Prostate gland (tissue), 2 donors: ENCODE results near the gene GUCA2A.

Experiments
- POLR2A ChIP-seq: fragments of 450-650 bp; IDR thresholded peaks from one replicate; pipeline ENCODE4 v1.6.1; 2016; ENCODE audit warnings: antibody characterized with exemption, mild to moderate bottlenecking
- TF ChIP-seq, protein P1 (sequence below), 4 experiments: fragments of 200-600 bp in 2 of 4; fragments of 450-650 bp in 2 of 4; sonication (generic) in 2 of 4; IDR thresholded peaks; 1 replicate in 3 of 4; 2 replicates in 1 of 4; pipeline ENCODE4 v1.5.1; 2016 to 2019; ENCODE audit warnings: antibody characterized with exemption in 4 of 4, mild to moderate bottlenecking in 2 of 4, moderate library complexity in 2 of 4

- TF ChIP-seq, protein P1, sequence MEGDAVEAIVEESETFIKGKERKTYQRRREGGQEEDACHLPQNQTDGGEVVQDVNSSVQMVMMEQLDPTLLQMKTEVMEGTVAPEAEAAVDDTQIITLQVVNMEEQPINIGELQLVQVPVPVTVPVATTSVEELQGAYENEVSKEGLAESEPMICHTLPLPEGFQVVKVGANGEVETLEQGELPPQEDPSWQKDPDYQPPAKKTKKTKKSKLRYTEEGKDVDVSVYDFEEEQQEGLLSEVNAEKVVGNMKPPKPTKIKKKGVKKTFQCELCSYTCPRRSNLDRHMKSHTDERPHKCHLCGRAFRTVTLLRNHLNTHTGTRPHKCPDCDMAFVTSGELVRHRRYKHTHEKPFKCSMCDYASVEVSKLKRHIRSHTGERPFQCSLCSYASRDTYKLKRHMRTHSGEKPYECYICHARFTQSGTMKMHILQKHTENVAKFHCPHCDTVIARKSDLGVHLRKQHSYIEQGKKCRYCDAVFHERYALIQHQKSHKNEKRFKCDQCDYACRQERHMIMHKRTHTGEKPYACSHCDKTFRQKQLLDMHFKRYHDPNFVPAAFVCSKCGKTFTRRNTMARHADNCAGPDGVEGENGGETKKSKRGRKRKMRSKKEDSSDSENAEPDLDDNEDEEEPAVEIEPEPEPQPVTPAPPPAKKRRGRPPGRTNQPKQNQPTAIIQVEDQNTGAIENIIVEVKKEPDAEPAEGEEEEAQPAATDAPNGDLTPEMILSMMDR (IDR thresholded peaks at IDR 0.05): no peak
- TF ChIP-seq POLR2A: no peak
These were observed 16.4 kb downstream of the GUCA2A start for GRCh38 chr1:42148166-42148565.
